Neutrophil (primary cell): Measurements from ENCODE around the gene DNTTIP2.

Source experiments
- H3K27ac ChIP-seq: fragments of 200-600 bp; sonication (generic); 2 replicates; pipeline ENCODE4 v1.5.1; 2016; ENCODE audit warnings: mild to moderate bottlenecking, moderate library complexity
- H3K27me3 ChIP-seq: fragments of 200-600 bp; sonication (generic); 2 replicates; pipeline ENCODE4 v1.6.0; 2016; ENCODE audit warnings: mild to moderate bottlenecking
- H3K36me3 ChIP-seq: fragments of 200-600 bp; sonication (generic); 2 replicates; pipeline ENCODE4 v1.5.1; 2017
- H3K4me1 ChIP-seq, 2 experiments: fragments of 200-600 bp in 1 of 2; sonication (generic) in 1 of 2; 1 replicate in 1 of 2; 2 replicates in 1 of 2; pipeline versions ENCODE4 v1.5.1 to v1.6.1; 2013 to 2016; ENCODE audit warnings: low read depth in 1 of 2, low read length in 1 of 2, mild to moderate bottlenecking in 1 of 2, moderate library complexity in 1 of 2; ENCODE audit not compliant: control insufficient read depth in 1 of 2, insufficient read depth in 1 of 2
- H3K4me3 ChIP-seq, 2 experiments: fragments of 200-600 bp in 1 of 2; sonication (generic) in 1 of 2; 1 replicate in 1 of 2; 2 replicates in 1 of 2; pipeline ENCODE4 v1.5.1; 2013 to 2016; ENCODE audit warnings: low read depth in 1 of 2, low read length in 1 of 2, mild to moderate bottlenecking in 1 of 2, moderate library complexity in 1 of 2
- H3K9me3 ChIP-seq: fragments of 200-600 bp; sonication (generic); 2 replicates; pipeline ENCODE4 v1.5.1; 2016
- TF ChIP-seq, protein P1 (sequence below): fragments of 200-600 bp; sonication (generic); IDR thresholded peaks from 2 replicates; pipeline ENCODE4 v1.5.1; 2016; ENCODE audit warnings: antibody characterized with exemption

DNTTIP2 gene

DNA sequence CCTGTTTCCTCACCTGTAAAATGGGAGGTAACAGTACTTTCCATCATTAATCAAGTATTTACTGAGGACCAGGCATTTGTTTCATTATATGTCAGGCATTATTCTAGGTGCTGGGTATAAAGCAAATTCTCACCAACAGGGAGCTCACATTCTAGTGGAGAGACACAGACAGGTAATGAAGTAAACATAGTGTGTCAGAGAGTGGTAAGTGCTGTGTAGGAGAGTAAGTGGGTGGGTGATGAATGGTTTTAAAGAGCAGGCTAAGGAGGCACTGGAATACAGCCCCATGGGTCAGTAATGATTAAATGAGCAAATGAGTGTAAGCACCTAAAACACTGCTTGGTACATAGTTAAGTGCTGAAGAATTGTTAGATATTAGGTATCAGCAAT, 60.4 kb downstream of the DNTTIP2 start:
- Histone ChIP-seq H3K4me1 (peaks cover 6 to 10% of the 10 kb centered on the region in 2 experiments), H3K27me3 (peaks cover 60% of the 10 kb centered on the region), H3K27ac (no peak overlapping the region), H3K36me3 (no peaks in the 10 kb centered on the region), H3K9me3 (no peaks in the 10 kb centered on the region), H3K4me3 (no peak overlapping the region)
- TF ChIP-seq, protein P1, sequence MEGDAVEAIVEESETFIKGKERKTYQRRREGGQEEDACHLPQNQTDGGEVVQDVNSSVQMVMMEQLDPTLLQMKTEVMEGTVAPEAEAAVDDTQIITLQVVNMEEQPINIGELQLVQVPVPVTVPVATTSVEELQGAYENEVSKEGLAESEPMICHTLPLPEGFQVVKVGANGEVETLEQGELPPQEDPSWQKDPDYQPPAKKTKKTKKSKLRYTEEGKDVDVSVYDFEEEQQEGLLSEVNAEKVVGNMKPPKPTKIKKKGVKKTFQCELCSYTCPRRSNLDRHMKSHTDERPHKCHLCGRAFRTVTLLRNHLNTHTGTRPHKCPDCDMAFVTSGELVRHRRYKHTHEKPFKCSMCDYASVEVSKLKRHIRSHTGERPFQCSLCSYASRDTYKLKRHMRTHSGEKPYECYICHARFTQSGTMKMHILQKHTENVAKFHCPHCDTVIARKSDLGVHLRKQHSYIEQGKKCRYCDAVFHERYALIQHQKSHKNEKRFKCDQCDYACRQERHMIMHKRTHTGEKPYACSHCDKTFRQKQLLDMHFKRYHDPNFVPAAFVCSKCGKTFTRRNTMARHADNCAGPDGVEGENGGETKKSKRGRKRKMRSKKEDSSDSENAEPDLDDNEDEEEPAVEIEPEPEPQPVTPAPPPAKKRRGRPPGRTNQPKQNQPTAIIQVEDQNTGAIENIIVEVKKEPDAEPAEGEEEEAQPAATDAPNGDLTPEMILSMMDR, result no peak

DNA sequence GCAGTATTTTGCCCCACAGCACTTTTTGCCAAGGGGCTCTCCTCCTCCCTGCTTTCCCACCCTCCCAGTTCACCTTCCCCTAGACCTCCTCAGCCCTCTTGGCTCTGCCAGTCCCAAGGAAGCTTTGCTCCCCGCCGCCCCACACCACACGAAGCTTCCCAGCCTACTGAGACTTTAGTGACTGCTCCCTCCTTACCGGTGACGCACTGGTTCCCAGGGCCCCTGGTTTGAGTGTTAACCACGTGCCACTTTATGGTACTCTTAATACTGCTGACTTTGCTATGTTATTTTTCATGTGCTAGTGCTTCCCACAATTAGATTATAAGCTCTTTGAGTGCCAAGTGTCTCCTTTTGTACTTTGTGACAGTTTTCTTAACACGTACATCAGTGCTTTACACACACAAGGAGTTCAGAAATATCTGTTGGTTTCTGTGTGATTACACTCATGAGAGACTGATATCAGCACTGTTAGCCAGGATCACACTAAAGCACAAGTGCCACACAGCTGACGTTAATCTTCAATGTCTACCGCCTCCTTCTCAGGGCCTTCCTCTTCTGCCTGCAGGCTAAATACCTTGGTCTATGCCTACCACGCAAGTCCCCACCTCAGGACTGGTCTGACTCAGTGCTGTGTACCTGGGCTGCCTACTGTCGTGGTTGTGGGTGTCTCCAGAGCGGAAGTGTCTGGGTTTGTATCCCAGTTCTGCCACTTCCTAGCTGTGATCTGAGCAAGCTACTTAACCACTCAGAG, 61.0 kb downstream of the DNTTIP2 start:
- Histone ChIP-seq H3K27me3 (peaks cover 60% of the 10 kb centered on the region), H3K4me1 (peaks cover 6 to 10% of the 10 kb centered on the region in 2 experiments)
- TF ChIP-seq, protein P1, result no peak

DNA sequence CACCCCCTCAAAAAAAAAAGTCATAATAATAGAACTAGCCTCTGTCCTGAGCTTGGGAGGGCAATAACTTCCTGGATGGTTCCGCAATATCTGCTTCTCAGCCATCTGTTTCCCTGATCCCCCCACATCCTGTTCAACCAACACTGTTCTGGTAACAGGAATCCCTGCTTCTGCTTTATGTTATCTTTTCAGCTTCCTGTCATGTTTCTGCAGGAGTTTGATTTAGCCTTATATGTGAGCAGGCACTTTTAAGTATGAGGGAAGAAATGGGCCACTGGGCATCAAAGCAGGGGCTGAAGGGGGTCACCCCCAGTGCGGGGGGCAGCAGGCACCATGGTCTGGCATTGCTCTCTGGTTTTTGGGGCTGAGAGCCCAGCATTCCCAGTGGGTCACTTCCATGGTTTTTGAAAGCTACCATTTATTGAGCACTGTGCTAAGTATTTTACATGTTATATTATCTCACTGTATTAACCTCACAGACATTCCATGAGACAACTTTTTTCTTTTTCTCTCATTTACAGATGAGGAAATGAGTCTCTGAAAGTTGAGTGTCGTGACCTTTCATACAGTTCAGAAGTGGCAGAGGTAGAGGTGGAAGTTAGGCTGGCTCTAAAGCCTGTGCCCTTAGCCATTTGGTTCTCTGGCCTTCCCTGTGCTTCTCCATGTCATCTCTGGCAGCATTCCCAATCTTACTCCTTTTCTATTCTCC, 61.9 kb downstream of the DNTTIP2 start:
- no peaks in the 10 kb centered on the region for H3K36me3 ChIP-seq
- no peak overlapping the region for H3K4me3 ChIP-seq
- peaks cover 60% of the 10 kb centered on the region for H3K27me3 ChIP-seq
- no peak overlapping the region for H3K27ac ChIP-seq
- peaks cover 6 to 10% of the 10 kb centered on the region in 2 experiments for H3K4me1 ChIP-seq
- H3K9me3 ChIP-seq, result no peaks in the 10 kb centered on the region
- TF ChIP-seq, protein P1, result no peak

More for the DNA sequence above, 61.0 kb downstream of the DNTTIP2 start:
- Histone ChIP-seq H3K9me3 (no peaks in the 10 kb centered on the region), H3K27ac (no peak overlapping the region), H3K36me3 (no peaks in the 10 kb centered on the region), H3K4me3 (no peak overlapping the region)
